ENCODE results near the gene CROCC2.

CROCC2 gene

DNA sequence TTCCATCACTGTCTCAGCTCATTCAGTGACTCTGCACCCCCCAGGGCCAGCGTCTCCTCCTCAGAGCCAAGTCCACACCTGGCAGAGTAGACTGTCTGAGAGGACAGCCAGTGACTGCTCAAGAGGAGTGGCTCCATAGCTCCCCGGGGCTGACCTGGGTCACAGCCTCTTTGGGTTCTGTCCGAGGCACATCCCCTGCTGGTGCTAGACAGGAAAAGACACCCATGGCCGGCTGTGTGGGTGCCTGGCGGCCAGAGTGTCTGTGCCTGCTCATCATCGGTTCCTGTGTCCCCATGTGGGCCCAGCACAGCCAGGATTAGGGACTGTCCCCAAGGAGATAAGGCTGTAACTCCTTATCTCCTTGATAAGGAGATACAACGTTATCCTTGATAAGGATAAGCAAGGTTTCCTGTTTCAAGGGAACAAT lies 3.5 kb upstream of the CROCC2 start:
- TF ChIP-seq, protein P1, sequence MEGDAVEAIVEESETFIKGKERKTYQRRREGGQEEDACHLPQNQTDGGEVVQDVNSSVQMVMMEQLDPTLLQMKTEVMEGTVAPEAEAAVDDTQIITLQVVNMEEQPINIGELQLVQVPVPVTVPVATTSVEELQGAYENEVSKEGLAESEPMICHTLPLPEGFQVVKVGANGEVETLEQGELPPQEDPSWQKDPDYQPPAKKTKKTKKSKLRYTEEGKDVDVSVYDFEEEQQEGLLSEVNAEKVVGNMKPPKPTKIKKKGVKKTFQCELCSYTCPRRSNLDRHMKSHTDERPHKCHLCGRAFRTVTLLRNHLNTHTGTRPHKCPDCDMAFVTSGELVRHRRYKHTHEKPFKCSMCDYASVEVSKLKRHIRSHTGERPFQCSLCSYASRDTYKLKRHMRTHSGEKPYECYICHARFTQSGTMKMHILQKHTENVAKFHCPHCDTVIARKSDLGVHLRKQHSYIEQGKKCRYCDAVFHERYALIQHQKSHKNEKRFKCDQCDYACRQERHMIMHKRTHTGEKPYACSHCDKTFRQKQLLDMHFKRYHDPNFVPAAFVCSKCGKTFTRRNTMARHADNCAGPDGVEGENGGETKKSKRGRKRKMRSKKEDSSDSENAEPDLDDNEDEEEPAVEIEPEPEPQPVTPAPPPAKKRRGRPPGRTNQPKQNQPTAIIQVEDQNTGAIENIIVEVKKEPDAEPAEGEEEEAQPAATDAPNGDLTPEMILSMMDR (IDR thresholded peaks at IDR 0.05): no peak

DNA sequence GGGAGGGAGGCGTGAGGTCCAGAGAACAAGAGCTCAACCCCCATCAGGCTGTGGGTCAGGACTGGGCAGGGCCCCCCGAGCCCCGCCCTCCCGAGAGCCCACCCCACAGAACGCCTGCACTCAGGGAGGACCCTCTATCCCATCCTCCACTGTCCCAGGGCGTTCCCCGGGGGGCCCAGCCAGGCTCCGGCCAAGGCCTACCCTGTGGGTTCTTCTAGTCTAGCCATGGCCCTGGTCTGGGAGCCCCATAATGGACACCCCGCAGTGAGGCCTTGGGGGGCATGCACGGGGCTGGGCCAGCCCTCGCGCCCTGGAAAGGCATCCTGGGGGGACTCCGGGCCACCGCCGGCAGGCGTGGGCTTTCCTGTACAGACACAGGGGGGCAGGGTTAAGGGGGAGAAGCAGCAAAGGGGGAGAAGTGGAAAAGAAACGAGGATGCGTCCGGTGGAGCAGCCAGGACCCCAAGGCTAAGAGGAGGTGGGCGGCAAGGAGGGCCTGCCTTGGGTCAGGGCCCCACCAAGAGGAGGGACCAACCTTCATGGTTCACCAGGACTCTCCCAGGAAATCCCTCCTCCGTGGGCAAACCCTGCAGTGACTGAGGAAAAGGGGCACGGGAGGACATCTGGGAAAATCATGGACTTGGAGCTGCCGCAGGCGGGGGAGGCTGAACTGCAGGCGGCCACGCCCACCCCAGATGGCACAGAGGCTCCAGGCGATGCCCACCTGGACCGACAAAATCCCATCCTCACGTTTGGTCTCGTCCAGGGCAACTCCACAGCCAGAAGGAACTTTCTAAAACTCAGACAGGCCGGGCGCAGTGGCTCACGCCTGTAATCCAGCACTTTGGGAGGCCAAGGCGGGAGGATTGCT lies 2.7 kb upstream of the CROCC2 start:
- TF ChIP-seq, protein P1 (IDR thresholded peaks at IDR 0.05): no peak

DNA sequence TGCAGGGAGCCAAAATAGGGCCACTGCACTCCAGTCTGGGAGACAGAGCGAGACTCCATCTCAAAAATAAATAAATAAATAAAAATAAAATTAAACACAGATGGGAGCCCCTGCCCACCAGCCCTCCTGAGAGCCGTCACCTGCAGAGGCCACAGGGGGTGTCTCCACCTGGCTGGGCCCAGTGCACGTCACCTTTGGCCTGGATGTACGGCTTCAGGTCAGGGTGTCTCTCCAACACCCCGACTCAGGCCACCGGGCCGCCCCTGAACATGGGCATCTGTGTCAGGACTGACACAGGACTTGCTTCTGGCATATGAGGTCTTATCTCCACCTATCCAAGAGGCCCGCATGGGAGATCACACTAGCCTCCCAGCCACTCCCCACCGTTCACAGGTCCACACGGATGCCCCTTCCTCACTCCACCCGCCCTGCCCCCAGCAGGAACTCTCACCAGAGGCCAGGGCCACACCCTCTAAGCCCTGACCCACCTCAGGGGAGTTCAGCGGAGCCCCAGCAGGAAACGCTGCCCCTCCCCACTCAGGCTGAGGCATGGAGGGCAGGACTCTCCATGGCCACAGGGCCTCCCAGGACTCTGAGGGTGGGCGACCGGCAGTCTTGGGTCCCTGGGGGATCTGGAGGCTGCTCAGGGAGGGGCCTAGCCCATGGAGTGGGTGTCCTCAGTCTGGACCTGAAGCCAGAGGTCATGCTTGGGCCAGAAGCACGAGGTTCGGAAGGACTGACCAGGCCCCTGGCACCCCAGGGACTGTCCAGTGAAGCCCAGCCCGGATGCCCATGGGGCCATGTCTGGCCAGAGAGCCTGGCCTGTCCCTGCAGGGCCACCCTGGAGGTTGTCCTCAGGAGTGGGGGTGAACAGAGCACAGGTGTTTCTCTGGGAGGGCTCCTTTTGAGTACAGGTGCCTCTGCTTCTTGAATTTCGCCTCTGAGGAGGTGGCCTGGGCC lies 1.6 kb upstream of the CROCC2 start:
- TF ChIP-seq, protein P1 (IDR thresholded peaks at IDR 0.05): no peak

DNA sequence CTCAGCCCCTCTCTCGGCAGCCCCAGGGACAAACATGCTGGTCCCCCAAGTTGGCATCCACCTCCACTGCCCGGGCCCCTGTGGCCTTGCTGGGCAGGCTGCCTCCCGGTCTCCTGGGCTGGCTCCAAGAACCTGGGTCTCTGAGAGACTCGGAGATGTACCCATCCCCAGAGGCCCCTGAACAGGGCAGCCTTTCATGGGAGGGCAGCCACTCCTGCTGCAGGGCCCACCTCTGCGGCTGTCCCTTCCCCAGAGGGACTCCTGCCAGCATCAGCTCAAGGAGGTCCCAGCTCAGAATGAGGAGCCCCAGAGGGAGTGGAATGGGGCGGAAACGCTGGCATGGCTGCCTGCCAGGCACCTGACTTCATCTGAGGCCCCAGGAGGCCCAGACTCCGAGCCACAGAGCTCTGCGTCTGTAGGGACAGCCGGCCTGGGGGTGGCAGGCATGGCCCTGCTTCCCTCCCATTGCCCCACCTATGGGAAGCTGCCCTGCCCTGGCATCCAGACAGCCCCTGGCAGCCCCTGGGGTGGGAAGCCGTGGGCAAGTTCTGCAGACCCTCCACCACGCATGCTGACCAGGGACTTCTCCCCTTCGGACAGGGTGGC lies 857 bp upstream of the CROCC2 start:
- TF ChIP-seq, protein P1 (IDR thresholded peaks at IDR 0.05): no peak

DNA sequence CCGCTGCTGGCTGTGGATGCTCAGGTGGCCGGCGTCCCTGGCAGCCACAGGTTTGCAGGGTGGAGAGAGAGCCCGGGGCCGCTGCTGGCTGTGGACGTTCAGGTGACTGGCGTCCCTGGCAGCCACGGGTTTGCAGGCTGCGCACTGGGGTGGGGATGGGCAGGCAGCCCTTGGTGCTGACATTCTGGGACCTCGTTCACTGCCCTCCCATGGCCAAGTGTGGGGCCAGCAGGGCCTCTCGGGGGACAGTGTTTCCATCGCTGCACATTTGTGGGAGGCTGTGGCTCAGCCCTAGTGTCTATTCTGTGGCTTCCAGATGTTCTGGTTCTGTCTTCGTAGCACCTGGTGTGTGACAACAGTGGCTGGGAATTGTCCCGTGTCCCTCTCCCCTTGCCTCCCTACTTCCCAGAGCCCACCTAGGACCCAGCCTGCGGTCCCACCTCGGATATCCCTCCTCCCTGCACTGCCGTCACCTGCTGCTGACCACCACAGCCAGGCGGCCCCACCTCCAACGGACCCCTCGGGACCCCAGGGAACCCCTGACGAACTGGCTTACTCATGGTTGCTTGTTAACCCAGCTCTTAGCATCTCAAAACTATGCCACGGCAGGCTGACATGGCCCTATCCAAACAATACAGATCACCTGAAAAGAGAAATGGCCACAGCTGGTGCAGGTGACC lies 915 bp downstream of the CROCC2 start:
- TF ChIP-seq, protein P1 (IDR thresholded peaks at IDR 0.05): no peak

DNA sequence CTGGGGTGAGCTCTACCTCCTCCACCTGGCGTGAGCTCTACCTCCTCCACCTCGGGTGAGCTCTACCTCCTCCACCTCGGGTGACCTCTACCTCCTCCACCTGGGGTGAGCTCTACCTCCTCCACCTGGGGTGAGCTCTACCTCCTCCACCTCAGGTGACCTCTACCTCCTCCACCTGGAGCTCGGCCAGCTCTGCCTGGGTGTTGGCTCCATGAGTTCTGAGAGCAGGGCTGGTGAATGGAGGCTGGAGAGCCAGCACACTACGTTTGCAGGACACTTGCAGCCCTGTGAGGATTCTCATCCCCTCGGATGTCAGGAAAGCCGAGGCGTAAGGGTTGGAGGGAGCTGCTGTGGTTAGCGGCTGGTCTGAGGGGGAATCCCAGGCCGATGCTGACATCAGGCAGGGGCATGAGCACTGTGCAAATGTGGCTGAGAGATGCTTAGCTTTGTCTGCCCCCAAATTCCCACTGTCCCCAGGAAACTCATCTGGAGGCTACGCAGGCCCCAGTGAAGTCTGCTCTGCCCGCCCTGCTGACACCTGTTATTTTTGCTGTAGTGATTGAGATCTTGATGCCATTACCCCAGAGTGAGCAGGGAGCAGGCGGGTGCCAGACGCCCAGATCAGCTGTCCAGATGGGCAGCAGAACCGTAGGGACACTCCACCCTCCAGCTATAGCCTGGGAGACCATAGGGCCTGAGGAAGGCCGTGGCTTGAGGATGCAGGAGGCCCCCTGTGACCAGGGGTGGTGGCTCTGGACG lies 3.3 kb downstream of the CROCC2 start:
- TF ChIP-seq, protein P1 (IDR thresholded peaks at IDR 0.05): no peak

Data from LNCAP (cell line).